Thyroid gland (tissue), 4 donors: Measurements from ENCODE around the gene PNLIPRP1. TPM values are rescaled to one million over a fixed set of nuclear protein-coding genes. Genes with fewer than 3 reads are reported as not detected.

Source experiments
- DNase-seq, 2 donors: peaks; one replicate each; pipeline ENCODE4 v3.0.0-alpha.2; 2019
- H3K27ac ChIP-seq, 3 donors: fragments of 200-600 bp; sonication (generic); 1 replicate in 2 of 3; 2 replicates in 1 of 3; pipeline ENCODE4 v1.5.1; 2016 to 2019; ENCODE audit warnings: mild to moderate bottlenecking in 1 of 3, moderate library complexity in 1 of 3
- H3K27me3 ChIP-seq: fragments of 200-600 bp; sonication (generic); one replicate; pipeline ENCODE4 v1.5.1; 2019
- H3K36me3 ChIP-seq, 2 donors: fragments of 200-600 bp; sonication (generic); one replicate each; pipeline ENCODE4 v1.5.1; 2016 to 2019
- H3K4me1 ChIP-seq, 2 donors: fragments of 200-600 bp; sonication (generic); one replicate each; pipeline ENCODE4 v1.5.1; 2017 to 2019
- H3K4me3 ChIP-seq, 3 donors: fragments of 200-600 bp; sonication (generic); replicated peaks in 1 of 3; 1 replicate in 2 of 3; 2 replicates in 1 of 3; pipeline ENCODE4 v1.5.1; 2016; ENCODE audit warnings: mild to moderate bottlenecking in 1 of 3
- H3K9me3 ChIP-seq: fragments of 200-600 bp; sonication (generic); one replicate; pipeline ENCODE4 v1.5.1; 2017
- CTCF ChIP-seq, 6 experiments: fragments of 200-600 bp in 3 of 6; fragments of 450-650 bp in 3 of 6; sonication (generic) in 3 of 6; IDR thresholded peaks; one replicate each; pipeline ENCODE4 v1.5.1; 2016 to 2019; ENCODE audit warnings: antibody characterized with exemption in 6 of 6, mild to moderate bottlenecking in 2 of 6, inconsistent platforms in 1 of 6, moderate library complexity in 1 of 6
- POLR2A ChIP-seq, 2 donors: fragments of 450-650 bp; IDR thresholded peaks; one replicate each; pipeline ENCODE4 v1.6.1; 2017; ENCODE audit warnings: antibody characterized with exemption in 2 of 2, mild to moderate bottlenecking in 2 of 2, moderate library complexity in 1 of 2
- WGBS, 2 donors: methylation state at CpG; one replicate each; pipeline ENCODE4 v1.1.5; 2017; 5-methylcytosine and 5-hydroxymethylcytosine counted together
- intact Hi-C: fragments of 100-400 bp; cut with DNase I; formaldehyde crosslinking; loops from one replicate; pipeline ENCODE4 v1.15.1; 2023
- total RNA-seq, 4 donors: library from RNA; depleted of rRNA; stranded (reverse); fragments of >200 nt; gene quantifications; one replicate each; pipeline ENCODE4 v1.2.3, GENCODE V29; 2016

Gene PNLIPRP1
- total RNA-seq, 4 donors from 2014 or later = not detected

- Histone ChIP-seq H3K4me1 (no peaks in the 10 kb centered on the region), H3K27ac (no peak overlapping the region), H3K9me3 (no peaks in the 10 kb centered on the region), H3K27me3 (no peaks in the 10 kb centered on the region), H3K36me3 (no peaks in the 10 kb centered on the region), H3K4me3 (no peak overlapping the region)
- intact Hi-C loops = no loop called here
- DNase-seq = no peak
- TF ChIP-seq POLR2A (IDR thresholded peaks at IDR 0.05) (no peak), CTCF (IDR thresholded peaks at IDR 0.05) (no peak)
- WGBS, 2 donors = 86 to 88% methylated on average over 5 of the region's 5 CpGs
Observed at GRCh38 chr10:116657863-116658551, 67.2 kb downstream of the PNLIPRP1 start.

Other genes with a start within 250 kb of the PNLIPRP1 start
- gene PNLIPRP3, start 163.1 kb upstream of the PNLIPRP1 start, total RNA-seq = under 1 TPM in 3 of 4 donors, not detected in 1; 0.11 to 0.46 (median 0.27) TPM
- not detected for gene PNLIP, start 45.0 kb upstream of the PNLIPRP1 start, total RNA-seq
- not detected for gene PNLIPRP2, start 30.0 kb downstream of the PNLIPRP1 start, total RNA-seq
- gene HSPA12A, start 151.6 kb downstream of the PNLIPRP1 start, total RNA-seq = 10 to 100 TPM; 22.6 to 37.3 (median 34.6) TPM